Panc1 (cell line): ENCODE data around the gene PLCZ1. TPM values are rescaled to one million over a fixed set of nuclear protein-coding genes. Genes with fewer than 3 reads are reported as not detected.

Source experiments
- ATAC-seq: fragments of 200-7000 bp; cut with Tn5 transposase; 2 replicates; pipeline ENCODE4 v1.9.1; 2020; ENCODE audit warnings: mild to moderate bottlenecking, moderate library complexity
- BruUV-seq: library from RNA; stranded (reverse); fragments of 400-500 nt; replicated peaks from 2 replicates; lab custom pipeline; 2021; lab: Mats Ljungman, UMichigan
- CTCF ChIA-PET: fragments of 300-600 bp; sonication (Branson Sonifier 250); formaldehyde crosslinking; loops from one replicate; lab custom pipeline; 2022; ENCODE audit warnings: antibody characterized with exemption; lab: Charles Lee
- POLR2A ChIA-PET: fragments of 300-600 bp; sonication (Branson Sonifier 250); formaldehyde crosslinking; loops from one replicate; lab custom pipeline; 2022; ENCODE audit warnings: antibody characterized with exemption; lab: Charles Lee
- DNase-seq: peaks from one replicate; pipeline ENCODE4 v3.0.0-alpha.2; 2010; ENCODE audit warnings: low read depth, low spot score
- H3K27ac ChIP-seq: 2 replicates; pipeline ENCODE4 v1.5.1; 2011; ENCODE audit warnings: mild to moderate bottlenecking, low read length, inconsistent platforms
- H3K27me3 ChIP-seq: fragments of 200-500 bp; sonication (Bioruptor generic); 2 replicates; pipeline ENCODE4 v1.6.0; 2014; ENCODE audit warnings: low read length, inconsistent platforms; ENCODE audit not compliant: control insufficient read depth, insufficient read depth
- H3K36me3 ChIP-seq: fragments of 200-500 bp; sonication (Bioruptor generic); 2 replicates; pipeline ENCODE4 v1.5.1; 2014; ENCODE audit warnings: inconsistent platforms, mild to moderate bottlenecking, low read length, moderate library complexity; ENCODE audit not compliant: control insufficient read depth, insufficient read depth
- H3K4me1 ChIP-seq: 2 replicates; pipeline ENCODE4 v1.5.1; 2011; ENCODE audit warnings: inconsistent platforms, mild to moderate bottlenecking, low read length, moderate library complexity; ENCODE audit not compliant: control insufficient read depth, insufficient read depth
- H3K4me3 ChIP-seq, 2 experiments: 2 replicates each; pipeline ENCODE4 v1.5.1; 2011 to 2012; ENCODE audit warnings: low read depth in 2 of 2, low read length in 2 of 2, mild to moderate bottlenecking in 2 of 2, inconsistent platforms in 1 of 2, moderate library complexity in 1 of 2
- H3K9me3 ChIP-seq: fragments of 200-500 bp; sonication (Bioruptor generic); 2 replicates; pipeline ENCODE4 v1.5.1; 2014; ENCODE audit warnings: low read depth, mild to moderate bottlenecking, inconsistent platforms, low read length, moderate library complexity; ENCODE audit not compliant: control insufficient read depth, insufficient read depth
- POLR2AphosphoS5 ChIP-seq: IDR thresholded peaks from 2 replicates; pipeline ENCODE4 v1.6.1; 2012; ENCODE audit warnings: mild to moderate bottlenecking, low read depth, low read length, moderate library complexity
- SIN3A ChIP-seq: IDR thresholded peaks from 2 replicates; pipeline ENCODE4 v1.6.1; 2012; ENCODE audit warnings: low read depth, mild to moderate bottlenecking, low read length, moderate library complexity, borderline replicate concordance; ENCODE audit not compliant: insufficient read depth
- TCF7L2 ChIP-seq: IDR thresholded peaks from 2 replicates; pipeline ENCODE4 v1.6.1; 2011; ENCODE audit warnings: mild to moderate bottlenecking, low read depth, low read length, inconsistent platforms
- in situ Hi-C: cut with HindIII; loops from 2 replicates; pipeline ENCODE4 v1.10.0; 2016; ENCODE audit warnings: low sequenced_read_pairs, low pct_unique_long_range_greater_than_20kb
- intact Hi-C: fragments of 100-400 bp; cut with micrococcal nuclease; formaldehyde crosslinking; loops from one replicate; pipeline ENCODE4 v1.10.0; 2022; ENCODE audit not compliant: unreplicated experiment
- total RNA-seq: library from RNA; stranded (reverse); gene quantifications from one replicate; pipeline ENCODE4 v1.2.1, GENCODE V29; 2021; ENCODE audit not compliant: unreplicated experiment
- TF ChIP-seq, protein P1 (sequence below): fragments of 450-650 bp; IDR thresholded peaks from 2 replicates; pipeline ENCODE4 v1.5.1; 2017; ENCODE audit warnings: mild to moderate bottlenecking
- TF ChIP-seq, protein P2 (sequence below), 2 experiments: IDR thresholded peaks; 2 replicates each; pipeline ENCODE4 v1.6.1; 2011 to 2012; ENCODE audit warnings: low read depth in 2 of 2, control low read depth in 1 of 2, low read length in 1 of 2, mild to moderate bottlenecking in 1 of 2, moderate library complexity in 1 of 2; ENCODE audit not compliant: insufficient read depth in 1 of 2

The PLCZ1 gene
- total RNA-seq, 1 experiment from 2014 or later = not detected

DNA sequence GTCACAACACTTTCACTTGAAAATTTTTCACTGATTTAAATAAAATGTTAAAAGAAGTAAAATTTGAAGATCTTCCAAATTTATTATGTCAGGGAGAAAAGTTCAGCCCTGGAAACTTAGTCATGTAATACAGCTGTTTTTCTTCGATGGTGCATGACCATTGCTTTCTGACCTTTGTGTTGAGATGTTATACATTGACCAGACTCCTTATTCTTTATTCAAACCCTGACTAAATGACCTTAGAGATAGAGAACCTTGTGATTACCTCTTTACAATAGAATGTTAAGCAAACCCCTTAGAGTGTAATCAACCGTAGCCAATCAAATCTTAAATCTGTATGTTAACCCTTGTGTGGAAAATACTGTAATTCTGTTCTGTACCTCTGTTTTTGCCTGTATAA lies 34.5 kb downstream of the PLCZ1 start:
- DNase-seq (no peak), ATAC-seq (no peak)
- in situ Hi-C loops (no loop called here), intact Hi-C loops (no loop called here)
- Histone ChIP-seq H3K27me3 (no peaks in the 10 kb centered on the region), H3K27ac (no peak overlapping the region), H3K4me3 (no peak overlapping the region), H3K9me3 (no peaks in the 10 kb centered on the region), H3K4me1 (no peaks in the 10 kb centered on the region), H3K36me3 (no peaks in the 10 kb centered on the region)
- no peak for TF ChIP-seq POLR2AphosphoS5
- no peak for TF ChIP-seq SIN3A
- TF ChIP-seq, protein P1, sequence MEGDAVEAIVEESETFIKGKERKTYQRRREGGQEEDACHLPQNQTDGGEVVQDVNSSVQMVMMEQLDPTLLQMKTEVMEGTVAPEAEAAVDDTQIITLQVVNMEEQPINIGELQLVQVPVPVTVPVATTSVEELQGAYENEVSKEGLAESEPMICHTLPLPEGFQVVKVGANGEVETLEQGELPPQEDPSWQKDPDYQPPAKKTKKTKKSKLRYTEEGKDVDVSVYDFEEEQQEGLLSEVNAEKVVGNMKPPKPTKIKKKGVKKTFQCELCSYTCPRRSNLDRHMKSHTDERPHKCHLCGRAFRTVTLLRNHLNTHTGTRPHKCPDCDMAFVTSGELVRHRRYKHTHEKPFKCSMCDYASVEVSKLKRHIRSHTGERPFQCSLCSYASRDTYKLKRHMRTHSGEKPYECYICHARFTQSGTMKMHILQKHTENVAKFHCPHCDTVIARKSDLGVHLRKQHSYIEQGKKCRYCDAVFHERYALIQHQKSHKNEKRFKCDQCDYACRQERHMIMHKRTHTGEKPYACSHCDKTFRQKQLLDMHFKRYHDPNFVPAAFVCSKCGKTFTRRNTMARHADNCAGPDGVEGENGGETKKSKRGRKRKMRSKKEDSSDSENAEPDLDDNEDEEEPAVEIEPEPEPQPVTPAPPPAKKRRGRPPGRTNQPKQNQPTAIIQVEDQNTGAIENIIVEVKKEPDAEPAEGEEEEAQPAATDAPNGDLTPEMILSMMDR = no peak
- TF ChIP-seq, protein P2, sequence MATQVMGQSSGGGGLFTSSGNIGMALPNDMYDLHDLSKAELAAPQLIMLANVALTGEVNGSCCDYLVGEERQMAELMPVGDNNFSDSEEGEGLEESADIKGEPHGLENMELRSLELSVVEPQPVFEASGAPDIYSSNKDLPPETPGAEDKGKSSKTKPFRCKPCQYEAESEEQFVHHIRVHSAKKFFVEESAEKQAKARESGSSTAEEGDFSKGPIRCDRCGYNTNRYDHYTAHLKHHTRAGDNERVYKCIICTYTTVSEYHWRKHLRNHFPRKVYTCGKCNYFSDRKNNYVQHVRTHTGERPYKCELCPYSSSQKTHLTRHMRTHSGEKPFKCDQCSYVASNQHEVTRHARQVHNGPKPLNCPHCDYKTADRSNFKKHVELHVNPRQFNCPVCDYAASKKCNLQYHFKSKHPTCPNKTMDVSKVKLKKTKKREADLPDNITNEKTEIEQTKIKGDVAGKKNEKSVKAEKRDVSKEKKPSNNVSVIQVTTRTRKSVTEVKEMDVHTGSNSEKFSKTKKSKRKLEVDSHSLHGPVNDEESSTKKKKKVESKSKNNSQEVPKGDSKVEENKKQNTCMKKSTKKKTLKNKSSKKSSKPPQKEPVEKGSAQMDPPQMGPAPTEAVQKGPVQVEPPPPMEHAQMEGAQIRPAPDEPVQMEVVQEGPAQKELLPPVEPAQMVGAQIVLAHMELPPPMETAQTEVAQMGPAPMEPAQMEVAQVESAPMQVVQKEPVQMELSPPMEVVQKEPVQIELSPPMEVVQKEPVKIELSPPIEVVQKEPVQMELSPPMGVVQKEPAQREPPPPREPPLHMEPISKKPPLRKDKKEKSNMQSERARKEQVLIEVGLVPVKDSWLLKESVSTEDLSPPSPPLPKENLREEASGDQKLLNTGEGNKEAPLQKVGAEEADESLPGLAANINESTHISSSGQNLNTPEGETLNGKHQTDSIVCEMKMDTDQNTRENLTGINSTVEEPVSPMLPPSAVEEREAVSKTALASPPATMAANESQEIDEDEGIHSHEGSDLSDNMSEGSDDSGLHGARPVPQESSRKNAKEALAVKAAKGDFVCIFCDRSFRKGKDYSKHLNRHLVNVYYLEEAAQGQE (IDR thresholded peaks at IDR 0.05; ENCODE audit: insufficient read depth in 1 of 2, low read depth in 2 of 2, low read length in 1 of 2) = no peak
- no peak for TF ChIP-seq TCF7L2
- ChIA-PET POLR2A (no interaction called here), CTCF (no interaction called here)
- BruUV-seq = no TSS peak

DNA sequence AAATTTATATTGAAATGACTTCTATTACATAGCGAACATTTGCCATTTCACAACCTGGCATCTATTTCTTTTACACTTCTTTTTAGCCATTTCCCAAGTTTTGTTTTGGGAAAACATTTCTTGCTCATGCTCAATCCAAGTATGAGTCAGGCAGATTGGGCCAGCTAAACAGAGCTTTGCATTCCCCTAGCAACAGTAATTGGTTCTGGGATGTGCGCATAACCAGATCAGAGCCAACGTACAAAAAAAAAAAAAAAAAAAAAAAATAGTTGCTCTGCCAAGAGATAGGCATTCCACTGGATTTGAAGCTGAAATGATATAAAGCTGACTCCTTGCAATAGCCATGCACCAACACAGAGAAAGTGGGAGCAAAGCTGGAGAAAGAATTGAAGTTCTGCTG lies 37.5 kb downstream of the PLCZ1 start:
- no TSS peak for BruUV-seq
- DNase-seq = no peak
- ChIA-PET CTCF (no interaction called here), POLR2A (no interaction called here)
- TF ChIP-seq TCF7L2 (no peak), SIN3A (no peak), POLR2AphosphoS5 (no peak)
- TF ChIP-seq, protein P1 = no peak
- TF ChIP-seq, protein P2 (IDR thresholded peaks at IDR 0.05; ENCODE audit: insufficient read depth in 1 of 2, low read depth in 2 of 2, low read length in 1 of 2) = no peak
- H3K36me3 ChIP-seq = no peaks in the 10 kb centered on the region
- intact Hi-C loops (no loop called here), in situ Hi-C loops (no loop called here)
- H3K4me1 ChIP-seq = no peaks in the 10 kb centered on the region
- no peaks in the 10 kb centered on the region for H3K27me3 ChIP-seq
- H3K4me3 ChIP-seq = no peak overlapping the region
- no peak overlapping the region for H3K27ac ChIP-seq
- ATAC-seq = no peak
- H3K9me3 ChIP-seq = no peaks in the 10 kb centered on the region
